Smooth muscle cell (in vitro differentiated cells): ENCODE measurements around the gene EIF4EBP2. TPM values are rescaled to one million over a fixed set of nuclear protein-coding genes. Genes with fewer than 3 reads are reported as not detected.

Source experiments
- DNase-seq: peaks from one replicate; lab custom pipeline; 2025; ENCODE audit not compliant: unreplicated experiment; lab: John Stamatoyannopoulos, UW
- H2AFZ ChIP-seq: fragments of 200-600 bp; sonication (generic); 2 replicates; pipeline ENCODE4 v1.6.0; 2016; ENCODE audit warnings: antibody characterized with exemption, low read depth, mild to moderate bottlenecking
- H3F3A ChIP-seq: fragments of 200-600 bp; sonication (generic); 2 replicates; pipeline ENCODE4 v1.6.0; 2017; ENCODE audit warnings: antibody characterized with exemption, low read depth
- H3K27ac ChIP-seq: fragments of 200-600 bp; sonication (generic); 2 replicates; pipeline ENCODE4 v1.5.1; 2016; ENCODE audit warnings: low read depth, mild to moderate bottlenecking
- H3K27me3 ChIP-seq: fragments of 200-600 bp; sonication (generic); 2 replicates; pipeline ENCODE4 v1.6.1; 2016; ENCODE audit warnings: low read depth, mild to moderate bottlenecking
- H3K36me3 ChIP-seq: fragments of 200-600 bp; sonication (generic); 2 replicates; pipeline ENCODE4 v1.5.1; 2016; ENCODE audit warnings: low read depth
- H3K4me1 ChIP-seq: fragments of 200-600 bp; sonication (generic); 2 replicates; pipeline ENCODE4 v1.5.1; 2016; ENCODE audit warnings: low read depth
- H3K4me2 ChIP-seq: fragments of 200-600 bp; sonication (generic); 2 replicates; pipeline ENCODE4 v1.6.0; 2016; ENCODE audit warnings: mild to moderate bottlenecking
- H3K4me3 ChIP-seq: fragments of 200-600 bp; sonication (generic); 2 replicates; pipeline ENCODE4 v1.5.1; 2016; ENCODE audit warnings: mild to moderate bottlenecking
- H3K79me2 ChIP-seq: fragments of 200-600 bp; sonication (generic); 2 replicates; pipeline ENCODE4 v1.6.0; 2016; ENCODE audit warnings: low read depth, mild to moderate bottlenecking
- H3K9ac ChIP-seq: fragments of 200-600 bp; sonication (generic); 2 replicates; pipeline ENCODE4 v1.6.0; 2016; ENCODE audit warnings: low read depth
- H3K9me3 ChIP-seq: fragments of 200-600 bp; sonication (generic); replicated peaks from 2 replicates; pipeline ENCODE4 v1.5.1; 2016; ENCODE audit warnings: low read depth
- H4K20me1 ChIP-seq: fragments of 200-600 bp; sonication (generic); 2 replicates; pipeline ENCODE4 v1.6.0; 2016; ENCODE audit warnings: low read depth
- WGBS: methylation state at CpG from one replicate; pipeline ENCODE4 v1.1.7; 2016; ENCODE audit warnings: low lambda C conversion rate; 5-methylcytosine and 5-hydroxymethylcytosine counted together
- polyA plus RNA-seq: library from polyadenylated mRNA; unstranded; fragments of >200 nt; fragmentation: Nextera tagmentation; extraction: Ambion mirVana; gene quantifications from 2 replicates; pipeline ENCODE4 v1.2.1, GENCODE V29; 2016
- total RNA-seq: library from RNA; depleted of rRNA; stranded (reverse); fragments of >200 nt; gene quantifications from 2 replicates; pipeline ENCODE4 v1.2.3, GENCODE V29; 2014
- TF ChIP-seq, protein P1 (sequence below): fragments of 200-600 bp; sonication (generic); IDR thresholded peaks from 2 replicates; pipeline ENCODE4 v1.5.1; 2017; ENCODE audit warnings: borderline replicate concordance, mild to moderate bottlenecking, antibody characterized with exemption; ENCODE audit not compliant: insufficient read depth, poor library complexity, severe bottlenecking

Gene EIF4EBP2
- total and polyA plus RNA-seq, 2 experiments from 2014 or later: 35.9 to 43.9 TPM

DNA sequence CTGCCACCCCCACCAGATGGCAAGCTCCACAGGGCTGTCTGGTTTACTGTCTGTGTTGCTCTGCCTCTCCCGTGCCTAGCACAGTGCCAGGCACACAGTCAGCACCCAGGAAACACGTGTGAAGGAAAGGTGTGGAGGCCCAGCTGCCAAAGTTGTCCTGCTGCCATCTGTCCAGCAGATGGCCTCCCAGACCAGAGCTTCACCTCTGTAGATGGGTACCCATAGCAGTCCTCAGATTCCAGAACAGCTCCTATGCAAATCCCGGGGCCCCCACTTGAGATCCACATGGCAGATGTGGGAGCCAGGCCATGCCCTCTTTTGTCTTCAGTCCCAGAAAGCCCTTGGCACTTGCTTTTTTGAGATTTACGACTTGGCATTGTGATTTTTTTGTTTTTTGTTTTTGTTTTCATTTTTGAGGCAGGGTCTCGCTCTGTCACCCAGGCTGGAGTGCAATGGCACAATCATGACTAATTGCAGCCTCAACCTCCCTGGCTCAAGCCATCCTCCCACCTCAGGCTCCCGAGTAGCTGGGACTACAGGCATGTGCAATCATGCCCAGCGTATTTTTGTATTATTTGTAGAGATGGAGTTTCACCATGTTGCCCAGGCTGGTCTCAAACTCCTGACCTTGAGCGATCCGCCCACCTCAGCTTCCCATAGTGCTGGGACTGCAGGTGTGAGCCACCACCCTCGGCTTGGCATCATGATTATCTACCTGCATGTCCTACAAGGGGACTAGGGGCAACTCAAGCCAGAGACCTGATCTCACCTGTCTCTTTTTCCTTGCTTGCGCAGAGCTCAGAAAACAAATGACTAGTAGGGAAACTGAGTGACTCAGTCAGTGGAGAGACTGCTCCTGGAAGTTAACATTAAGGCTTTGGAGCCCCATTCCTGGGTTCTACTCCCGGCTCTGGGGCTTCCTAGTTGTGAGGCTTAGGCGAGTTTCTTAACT, 57.7 kb downstream of the EIF4EBP2 start:
- H3K9me3 ChIP-seq: no peaks in the 10 kb centered on the region
- TF ChIP-seq, protein P1, sequence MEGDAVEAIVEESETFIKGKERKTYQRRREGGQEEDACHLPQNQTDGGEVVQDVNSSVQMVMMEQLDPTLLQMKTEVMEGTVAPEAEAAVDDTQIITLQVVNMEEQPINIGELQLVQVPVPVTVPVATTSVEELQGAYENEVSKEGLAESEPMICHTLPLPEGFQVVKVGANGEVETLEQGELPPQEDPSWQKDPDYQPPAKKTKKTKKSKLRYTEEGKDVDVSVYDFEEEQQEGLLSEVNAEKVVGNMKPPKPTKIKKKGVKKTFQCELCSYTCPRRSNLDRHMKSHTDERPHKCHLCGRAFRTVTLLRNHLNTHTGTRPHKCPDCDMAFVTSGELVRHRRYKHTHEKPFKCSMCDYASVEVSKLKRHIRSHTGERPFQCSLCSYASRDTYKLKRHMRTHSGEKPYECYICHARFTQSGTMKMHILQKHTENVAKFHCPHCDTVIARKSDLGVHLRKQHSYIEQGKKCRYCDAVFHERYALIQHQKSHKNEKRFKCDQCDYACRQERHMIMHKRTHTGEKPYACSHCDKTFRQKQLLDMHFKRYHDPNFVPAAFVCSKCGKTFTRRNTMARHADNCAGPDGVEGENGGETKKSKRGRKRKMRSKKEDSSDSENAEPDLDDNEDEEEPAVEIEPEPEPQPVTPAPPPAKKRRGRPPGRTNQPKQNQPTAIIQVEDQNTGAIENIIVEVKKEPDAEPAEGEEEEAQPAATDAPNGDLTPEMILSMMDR: peak; percentile 71
- H2AFZ ChIP-seq: no peak overlapping the region
- no peaks in the 10 kb centered on the region for H3K27me3 ChIP-seq
- DNase-seq: no peak
- no peaks in the 10 kb centered on the region for H4K20me1 ChIP-seq
- H3K4me1 ChIP-seq: peaks cover 8% of the 10 kb centered on the region
- WGBS: 64% methylated on average over 13 of the region's 13 CpGs
- H3K4me2 ChIP-seq: no peak overlapping the region
- H3K36me3 ChIP-seq: no peaks in the 10 kb centered on the region
- no peaks in the 10 kb centered on the region for H3F3A ChIP-seq
- no peaks in the 10 kb centered on the region for H3K79me2 ChIP-seq
- no peak overlapping the region for H3K4me3 ChIP-seq
- H3K27ac ChIP-seq: no peak overlapping the region
- no peak overlapping the region for H3K9ac ChIP-seq

- DNase-seq: no peak
Measured at GRCh38 chr10:70462349-70462984, 58.5 kb downstream of the EIF4EBP2 start.

DNA sequence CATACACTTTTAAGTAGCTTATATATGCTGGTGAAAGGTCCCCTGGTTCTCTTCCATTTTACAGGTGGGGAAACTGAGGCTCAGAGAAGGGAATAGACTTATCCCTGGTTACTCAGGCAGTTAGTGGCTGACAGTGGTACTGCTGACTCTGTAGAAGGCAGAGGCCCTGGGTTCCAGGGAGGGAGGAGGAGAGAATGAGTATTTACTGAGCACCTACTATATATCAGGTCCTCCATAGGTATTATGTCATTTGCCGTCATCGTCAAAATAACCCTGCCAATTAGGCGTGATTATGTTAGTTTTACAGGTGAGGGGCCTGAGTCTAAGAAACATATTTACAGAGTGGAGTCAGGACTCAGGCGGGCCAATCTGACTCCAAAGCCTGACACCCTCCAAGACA, 61.3 kb downstream of the EIF4EBP2 start:
- Histone ChIP-seq H4K20me1 (no peaks in the 10 kb centered on the region), H3K4me1 (no peaks in the 10 kb centered on the region), H3F3A (no peaks in the 10 kb centered on the region), H3K9ac (no peak overlapping the region), H3K79me2 (no peaks in the 10 kb centered on the region), H3K4me2 (no peak overlapping the region), H3K36me3 (no peaks in the 10 kb centered on the region), H3K27me3 (no peaks in the 10 kb centered on the region), H2AFZ (no peak overlapping the region), H3K27ac (no peak overlapping the region), H3K4me3 (no peak overlapping the region), H3K9me3 (no peaks in the 10 kb centered on the region)
- DNase-seq: no peak
- 97% methylated on average over 4 of the region's 4 CpGs for WGBS
- TF ChIP-seq, protein P1: no peak

More at GRCh38 chr10:70462349-70462984, 58.5 kb downstream of the EIF4EBP2 start:
- H3K4me3 ChIP-seq: no peak overlapping the region
- H3K9ac ChIP-seq: no peak overlapping the region
- peaks cover 8% of the 10 kb centered on the region for H3K4me1 ChIP-seq
- no peaks in the 10 kb centered on the region for H3K79me2 ChIP-seq
- H3K36me3 ChIP-seq: no peaks in the 10 kb centered on the region
- H4K20me1 ChIP-seq: no peaks in the 10 kb centered on the region
- H3K4me2 ChIP-seq: no peak overlapping the region
- no peaks in the 10 kb centered on the region for H3F3A ChIP-seq
- H3K9me3 ChIP-seq: no peaks in the 10 kb centered on the region
- H3K27me3 ChIP-seq: no peaks in the 10 kb centered on the region
- H3K27ac ChIP-seq: no peak overlapping the region
- WGBS: 84% methylated on average over 4 of the region's 4 CpGs
- H2AFZ ChIP-seq: no peak overlapping the region
- TF ChIP-seq, protein P1: no peak
